CD14-positive monocyte (primary cell): ENCODE results near the gene RHOC. TPM values are rescaled to one million over a fixed set of nuclear protein-coding genes. Genes with fewer than 3 reads are reported as not detected.

Source experiments
- DNase-seq, 3 donors: peaks; one replicate each; pipeline ENCODE4 v3.0.0-alpha.2; 2011 to 2022
- H2AFZ ChIP-seq: 2 replicates; pipeline ENCODE4 v1.6.0; 2012; ENCODE audit warnings: mild to moderate bottlenecking, low read depth, low read length, inconsistent platforms; ENCODE audit not compliant: insufficient read depth, poor library complexity, severe bottlenecking
- H3K27ac ChIP-seq, 2 donors: 1 replicate in 1 of 2; 2 replicates in 1 of 2; pipeline ENCODE4 v1.5.1; 2012 to 2013; ENCODE audit warnings: low read length in 2 of 2, control low read depth in 1 of 2, inconsistent platforms in 1 of 2, low read depth in 1 of 2, mild to moderate bottlenecking in 1 of 2
- H3K27me3 ChIP-seq, 2 donors: one replicate each; pipeline versions ENCODE4 v1.6.0 to v1.6.1; 2011 to 2013; ENCODE audit warnings: low read length in 2 of 2; ENCODE audit not compliant: control insufficient read depth in 2 of 2, insufficient read depth in 2 of 2
- H3K36me3 ChIP-seq, 2 donors: replicated peaks in 1 of 2; 1 replicate in 1 of 2; 2 replicates in 1 of 2; pipeline versions ENCODE4 v1.5.1 to v1.6.1; 2012 to 2013; ENCODE audit warnings: low read length in 2 of 2, control low read depth in 1 of 2, inconsistent platforms in 1 of 2, mild to moderate bottlenecking in 1 of 2; ENCODE audit not compliant: insufficient read depth in 2 of 2, control insufficient read depth in 1 of 2
- H3K4me1 ChIP-seq, 2 donors: 1 replicate in 1 of 2; 2 replicates in 1 of 2; pipeline versions ENCODE4 v1.5.1 to v1.6.1; 2012 to 2013; ENCODE audit warnings: low read length in 2 of 2, control low read depth in 1 of 2, inconsistent platforms in 1 of 2, mild to moderate bottlenecking in 1 of 2, moderate library complexity in 1 of 2; ENCODE audit not compliant: insufficient read depth in 2 of 2, control insufficient read depth in 1 of 2
- H3K4me2 ChIP-seq: replicated peaks from 2 replicates; pipeline ENCODE3; 2012; ENCODE audit warnings: low read length, moderate library complexity, mild to moderate bottlenecking; ENCODE audit not compliant: poor library complexity, severe bottlenecking; ENCODE audit errors: extremely low read depth
- H3K4me3 ChIP-seq, 3 experiments: fragments of 200-600 bp in 1 of 3; sonication (generic) in 1 of 3; replicated peaks in 1 of 3; 1 replicate in 2 of 3; 2 replicates in 1 of 3; pipeline ENCODE4 v1.5.1; 2011 to 2013; ENCODE audit warnings: low read length in 3 of 3, mild to moderate bottlenecking in 3 of 3, control low read depth in 2 of 3, low read depth in 2 of 3, inconsistent platforms in 1 of 3, moderate library complexity in 1 of 3
- H3K79me2 ChIP-seq: 2 replicates; pipeline ENCODE4 v1.6.0; 2012; ENCODE audit warnings: mild to moderate bottlenecking, control low read depth, inconsistent platforms, low read length, moderate library complexity; ENCODE audit not compliant: insufficient read depth
- H3K9ac ChIP-seq: 2 replicates; pipeline ENCODE4 v1.6.0; 2017; ENCODE audit warnings: low read length, mild to moderate bottlenecking; ENCODE audit not compliant: insufficient read depth, poor library complexity, severe bottlenecking
- H3K9me3 ChIP-seq, 2 donors: replicated peaks in 1 of 2; 1 replicate in 1 of 2; 2 replicates in 1 of 2; pipeline versions ENCODE4 v1.5.1 to v1.6.1; 2012 to 2013; ENCODE audit warnings: low read length in 2 of 2, control low read depth in 1 of 2; ENCODE audit not compliant: control insufficient read depth in 1 of 2, insufficient read depth in 1 of 2
- H4K20me1 ChIP-seq: 2 replicates; pipeline ENCODE4 v1.6.0; 2012; ENCODE audit warnings: mild to moderate bottlenecking, low read length, control low read depth, moderate library complexity; ENCODE audit not compliant: insufficient read depth
- H3K27ac Mint-ChIP-seq, 7 donors: one replicate each; pipeline ENCODE4 v1.8.0; 2020; ENCODE audit warnings: mild to moderate bottlenecking in 7 of 7, mixed read lengths in 7 of 7, moderate library complexity in 6 of 7, inconsistent platforms in 2 of 7
- H3K27me3 Mint-ChIP-seq, 3 donors: one replicate each; pipeline ENCODE4 v1.8.0; 2021 to 2022; ENCODE audit warnings: low read depth in 3 of 3, mild to moderate bottlenecking in 3 of 3, mixed read lengths in 3 of 3, moderate library complexity in 3 of 3, inconsistent platforms in 1 of 3
- H3K36me3 Mint-ChIP-seq, 2 donors: one replicate each; pipeline ENCODE4 v1.8.0; 2020; ENCODE audit warnings: mixed read lengths in 2 of 2, inconsistent platforms in 1 of 2, mild to moderate bottlenecking in 1 of 2
- H3K4me1 Mint-ChIP-seq: one replicate; pipeline ENCODE4 v1.8.0; 2020; ENCODE audit warnings: mild to moderate bottlenecking, mixed read lengths
- H3K4me3 Mint-ChIP-seq, 2 donors: one replicate each; pipeline ENCODE4 v1.8.0; 2020; ENCODE audit warnings: mild to moderate bottlenecking in 2 of 2, mixed read lengths in 2 of 2, moderate library complexity in 1 of 2
- H3K9me3 Mint-ChIP-seq, 7 donors: one replicate each; pipeline ENCODE4 v1.8.0; 2020 to 2022; ENCODE audit warnings: mixed read lengths in 7 of 7, mild to moderate bottlenecking in 6 of 7, moderate library complexity in 6 of 7, inconsistent platforms in 2 of 7
- CTCF ChIP-seq: fragments of 200-600 bp; IDR thresholded peaks from one replicate; pipeline ENCODE4 v1.8.0; 2022; ENCODE audit warnings: antibody characterized with exemption, mild to moderate bottlenecking
- WGBS: methylation state at CpG from one replicate; pipeline ENCODE4 v1.1.5; 2013; ENCODE audit warnings: missing lambda C conversion rate; ENCODE audit not compliant: insufficient coverage; 5-methylcytosine and 5-hydroxymethylcytosine counted together
- intact Hi-C, 2 donors: fragments of 100-400 bp; cut with micrococcal nuclease; formaldehyde crosslinking; loops; one replicate each; pipeline versions ENCODE4 v1.15.0 to v1.15.1; 2023
- polyA plus RNA-seq, 3 donors: library from polyadenylated mRNA; depleted of rRNA in 1 of 3; unstranded in 2 of 3; stranded (reverse) in 1 of 3; fragments of 300-500 nt in 2 of 3; fragments of >200 nt in 1 of 3; fragmentation: Illumina TruSeq in 2 of 3; gene quantifications; 1 replicate in 2 of 3; 2 replicates in 1 of 3; pipeline ENCODE4 v1.2.3, GENCODE V29; 2012 to 2021

RHOC gene
- polyA plus RNA-seq, 3 donors: 78.9 to 119 (median 91.5) TPM

- Mint-ChIP-seq H3K27me3 (peaks cover 32 to 61% (median 33%) of the 10 kb centered on the region in 3 donors), H3K4me3 (peak overlapping the region; percentile 69 to 80), H3K27ac (peak overlapping the region in 2 of 7 donors; percentile 45 to 77), H3K36me3 (peaks cover 4 to 5% of the 10 kb centered on the region in 2 donors), H3K4me1 (peaks cover 32% of the 10 kb centered on the region), H3K9me3 (peaks cover 0 to 2% (median 0%) of the 10 kb centered on the region in 7 donors)
- Histone ChIP-seq H3K27ac (no peak overlapping the region), H3K36me3 (no peaks in the 10 kb centered on the region), H4K20me1 (no peaks in the 10 kb centered on the region), H3K4me2 (peak overlapping the region; percentile 90), H3K27me3 (peaks cover 0 to 36% of the 10 kb centered on the region in 2 donors), H2AFZ (peak overlapping the region; percentile 79), H3K9ac (peak overlapping the region; percentile 69), H3K4me3 (peak overlapping the region; percentile 41 to 79 (median 73)), H3K79me2 (no peaks in the 10 kb centered on the region), H3K4me1 (peaks cover 23 to 34% of the 10 kb centered on the region in 2 donors), H3K9me3 (no peaks in the 10 kb centered on the region)
- DNase-seq: peak; percentile 47 to 75 (median 72)
- TF ChIP-seq CTCF: peak; percentile 94
- 4% methylated on average over 24 of the region's 42 CpGs for WGBS
- intact Hi-C loops: loop anchor here (2.0 to 10.0 kb wide), 5 partner anchors 35 to 337 kb away; partner anchors contain the start of genes MOV10 (in 1 of the 2) and WNT2B (in 1 of the 2)
Observed at GRCh38 chr1:112707221-112708001, 484 bp upstream of the RHOC start.

GRCh38 chr1:112704934-112705627 is 1.8 kb downstream of the RHOC start:
- Mint-ChIP-seq H3K4me3 (peak overlapping the region; percentile 76 to 89), H3K27ac (peak overlapping the region in 4 of 7 donors; percentile 54 to 79 (median 72)), H3K9me3 (peaks cover 0 to 2% (median 0%) of the 10 kb centered on the region in 7 donors), H3K4me1 (peaks cover 56% of the 10 kb centered on the region), H3K27me3 (peaks cover 20 to 53% (median 29%) of the 10 kb centered on the region in 3 donors), H3K36me3 (peaks cover 9 to 10% of the 10 kb centered on the region in 2 donors)
- intact Hi-C loops: loop anchor here (5.0 to 10.0 kb wide), 5 partner anchors 33 to 340 kb away; partner anchors contain the start of genes MOV10 (in 1 of the 2) and WNT2B (in 1 of the 2)
- DNase-seq: peak; percentile 40 to 84 (median 42)
- no peaks in the 10 kb centered on the region for H3K36me3 ChIP-seq
- H3K4me3 ChIP-seq: peak overlapping the region in 2 of 3 experiments; percentile 45 to 79
- H4K20me1 ChIP-seq: no peaks in the 10 kb centered on the region
- no peaks in the 10 kb centered on the region for H3K79me2 ChIP-seq
- whole genome bisulfite sequencing: 12% methylated on average over 9 of the region's 13 CpGs
- H2AFZ ChIP-seq: no peak overlapping the region
- no peak overlapping the region for H3K27ac ChIP-seq
- H3K27me3 ChIP-seq: peaks cover 0 to 31% of the 10 kb centered on the region in 2 donors
- H3K4me2 ChIP-seq: peak overlapping the region; percentile 90
- H3K9ac ChIP-seq: no peak overlapping the region
- no peaks in the 10 kb centered on the region for H3K9me3 ChIP-seq
- TF ChIP-seq CTCF: no peak
- peaks cover 46 to 58% of the 10 kb centered on the region in 2 donors for H3K4me1 ChIP-seq
